ENCODE data around the gene CAND2.
A peak's percentile ranks its signal among the peaks of the same experiment; 100 is the strongest.
"Not testable (repeated sequence)": the region's sequence is repeated elsewhere in the genome, so short reads cannot be mapped to it uniquely, and the experiment has no call there.

Gene CAND2

DNA sequence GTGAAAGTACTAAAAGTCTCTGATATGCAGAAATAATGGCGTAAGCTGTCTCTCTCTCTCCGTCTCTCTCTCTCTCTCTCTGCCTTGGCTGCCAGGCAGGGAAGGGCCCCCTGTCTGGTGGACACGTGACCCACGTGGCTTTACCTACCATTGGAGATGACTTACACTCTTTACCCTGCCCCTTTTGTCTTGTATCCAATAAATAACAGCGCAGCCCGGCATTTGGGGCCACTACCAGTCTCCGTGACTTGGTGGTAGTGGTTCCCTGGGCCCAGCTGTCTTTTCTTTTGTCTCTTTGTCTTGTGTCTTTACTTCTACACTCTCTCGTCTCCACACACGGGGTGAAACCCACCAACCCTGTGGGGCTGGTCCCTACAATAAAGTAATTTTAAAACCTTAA lies 25.2 kb upstream of the CAND2 start:
- DNase-seq (ENCODE audit: low spot score): no peak

DNA sequence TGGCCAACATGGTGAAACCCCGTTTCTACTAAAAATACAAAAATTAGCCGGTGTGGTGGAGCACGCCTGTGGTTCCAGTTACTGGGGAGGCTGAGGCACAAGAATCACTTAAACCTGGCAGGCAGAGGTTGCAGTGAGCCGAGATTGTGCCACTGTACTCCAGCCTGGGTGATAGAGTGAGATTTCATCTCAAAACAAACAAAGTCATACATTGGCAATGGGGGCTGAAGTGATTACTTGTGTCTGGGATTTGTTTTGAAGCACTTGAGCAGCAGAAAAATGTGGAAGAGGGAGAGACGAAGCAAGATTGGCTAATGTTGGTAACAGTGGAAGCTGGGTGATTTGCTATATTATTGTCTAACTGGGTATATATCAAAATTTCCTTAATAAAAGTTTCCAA lies 24.0 kb upstream of the CAND2 start:
- no peak for DNase-seq (ENCODE audit: low spot score)

DNA sequence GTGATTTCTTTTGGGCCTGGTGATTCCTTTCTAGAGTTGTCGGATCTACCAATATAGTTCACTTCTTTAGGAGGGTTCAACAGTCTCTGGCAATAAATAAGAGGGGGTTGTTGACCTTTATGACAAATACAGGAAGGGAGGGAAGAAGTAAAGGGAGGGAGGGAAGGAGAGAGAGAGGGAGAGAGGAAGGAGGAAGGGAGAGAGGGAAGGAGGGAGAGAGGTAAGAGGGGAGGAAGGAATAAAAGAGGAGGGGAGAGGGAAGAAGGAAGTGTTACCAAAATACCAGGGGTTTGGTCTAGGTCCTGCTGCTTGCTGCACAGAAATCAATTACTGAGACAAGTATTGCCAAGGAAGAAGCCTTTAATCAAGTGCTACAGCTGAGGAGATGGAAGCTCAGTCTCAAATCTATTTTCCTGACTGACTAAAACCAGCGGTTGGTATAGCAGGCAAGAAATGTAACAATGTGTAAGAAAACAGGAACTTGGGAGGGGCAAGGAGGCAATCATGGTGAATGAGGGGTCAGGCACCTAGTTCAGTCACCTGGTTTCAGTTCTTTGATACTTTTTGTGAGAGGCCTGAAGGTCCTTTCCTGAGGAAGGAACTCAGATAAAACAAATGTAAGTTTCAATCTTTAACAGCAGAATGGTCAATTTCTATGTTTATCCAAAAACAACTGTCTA lies 23.3 kb upstream of the CAND2 start:
- DNase-seq (ENCODE audit: low spot score): no peak

DNA sequence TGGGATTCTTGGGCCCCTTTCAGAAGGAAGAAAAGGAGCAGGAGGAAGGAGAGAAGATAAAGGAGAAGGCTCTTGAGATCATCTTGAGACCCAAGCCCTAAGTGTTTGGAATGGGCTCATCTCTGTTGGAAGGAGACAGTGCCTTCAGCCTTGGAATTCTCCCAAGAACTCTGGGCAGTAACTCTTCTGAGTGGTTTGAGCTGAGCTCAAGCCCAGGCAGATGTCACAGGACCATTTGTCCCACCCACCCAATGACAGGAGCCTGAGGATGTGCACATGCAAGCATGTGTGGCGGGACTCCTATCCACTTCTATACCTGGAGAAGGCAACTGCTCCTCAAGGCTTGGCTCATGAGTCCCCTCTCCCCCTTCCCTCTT lies 22.8 kb upstream of the CAND2 start:
- no peak for DNase-seq (ENCODE audit: low spot score)

GRCh38 chr3:12774619-12775018 lies 21.9 kb upstream of the CAND2 start:
- no peak for DNase-seq (ENCODE audit: low spot score)

DNA sequence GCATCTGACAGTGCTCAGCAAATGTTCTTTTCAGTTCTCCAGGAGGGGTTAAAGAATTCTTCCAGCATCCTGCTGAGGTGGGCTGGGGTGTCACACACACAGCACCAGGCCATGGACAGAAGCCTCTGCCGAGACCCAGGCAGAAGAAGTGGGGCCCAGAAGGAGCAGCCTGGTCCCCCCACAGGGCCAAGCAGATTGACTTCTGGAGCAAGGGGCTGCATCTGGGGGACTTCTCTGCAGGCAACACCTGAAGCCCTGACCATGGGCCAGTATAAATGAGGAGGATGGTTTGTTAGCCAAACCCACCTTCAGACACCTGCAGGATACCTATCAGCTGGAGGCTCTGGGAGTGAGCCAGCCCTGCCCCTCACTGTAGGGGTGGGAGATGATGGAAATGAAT lies 21.3 kb upstream of the CAND2 start:
- DNase-seq (ENCODE audit: low spot score): no peak

GRCh38 chr3:12775970-12776369 lies 20.5 kb upstream of the CAND2 start:
- DNase-seq (ENCODE audit: low spot score): not testable (repeated sequence)

GRCh38 chr3:12777171-12777570 lies 19.3 kb upstream of the CAND2 start:
- no peak for DNase-seq (ENCODE audit: low spot score)

GRCh38 chr3:12780751-12781150 lies 15.7 kb upstream of the CAND2 start:
- DNase-seq (ENCODE audit: low spot score): no peak

- DNase-seq (ENCODE audit: low spot score): no peak
These were observed 14.2 kb upstream of the CAND2 start for GRCh38 chr3:12782172-12782815.

DNA sequence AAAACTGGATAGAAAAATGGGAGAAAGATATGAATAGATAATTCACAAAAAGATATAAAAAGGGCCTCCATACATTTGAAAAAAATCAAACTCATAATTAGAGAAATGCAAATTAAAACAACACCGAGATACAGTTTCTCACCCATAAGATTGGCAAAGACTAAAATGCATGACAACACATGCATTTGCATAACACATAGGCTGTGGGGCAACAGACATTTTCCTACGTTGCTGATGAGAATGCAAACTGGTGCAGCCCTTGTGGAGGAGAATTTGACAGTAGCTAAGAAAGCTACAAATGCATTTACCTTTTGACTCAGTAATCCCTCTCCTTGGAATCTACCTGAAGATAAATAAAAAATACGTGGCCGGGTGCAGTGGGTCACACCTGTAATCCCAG lies 11.4 kb upstream of the CAND2 start:
- DNase-seq (ENCODE audit: low spot score): no peak

DNA sequence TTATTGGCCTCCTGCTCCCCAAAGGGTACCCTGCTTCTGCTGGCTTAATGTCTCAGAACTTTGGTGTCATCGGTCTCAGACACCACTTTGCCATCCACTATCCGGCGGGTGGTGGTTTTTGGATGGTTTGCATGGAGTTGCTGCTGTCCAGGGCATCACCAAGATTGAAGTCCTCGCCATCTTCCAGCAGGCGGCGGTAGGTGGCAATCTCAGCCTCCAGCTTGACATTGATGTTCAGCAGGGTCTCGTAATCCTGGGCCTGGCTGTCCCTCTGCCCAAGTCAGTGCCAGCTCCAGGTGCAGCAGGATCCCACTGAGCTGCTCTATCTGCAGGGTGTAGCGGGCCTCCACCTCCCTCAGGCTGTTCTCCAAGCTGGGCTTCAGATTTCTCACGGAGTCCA lies 9.1 kb upstream of the CAND2 start:
- DNase-seq (ENCODE audit: low spot score): peak; percentile 29

GRCh38 chr3:12787967-12788690 lies 8.4 kb upstream of the CAND2 start:
- not testable (repeated sequence) for DNase-seq (ENCODE audit: low spot score)

- DNase-seq (ENCODE audit: low spot score): no peak
These were observed 5.0 kb upstream of the CAND2 start for GRCh38 chr3:12791430-12791829.

DNA sequence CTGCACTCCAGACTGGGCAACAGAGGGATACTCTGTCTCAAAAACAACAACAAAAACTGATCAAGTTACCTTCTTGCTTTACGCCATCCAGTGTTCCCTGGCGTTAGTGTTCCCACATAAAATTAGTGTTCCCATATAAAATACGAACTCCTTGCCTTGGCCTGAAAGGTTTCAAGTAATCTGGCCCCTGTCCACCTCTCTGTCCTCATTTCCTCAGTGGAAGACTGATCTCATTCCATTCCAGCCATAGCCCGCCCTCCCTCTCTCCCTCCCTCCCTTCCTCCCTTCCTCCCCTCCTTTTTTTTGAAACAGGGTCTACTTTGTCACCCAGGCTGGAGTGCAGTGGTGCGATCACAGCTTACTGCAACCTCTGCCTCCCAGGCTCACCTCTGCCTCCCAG lies 2.8 kb upstream of the CAND2 start:
- no peak for DNase-seq (ENCODE audit: low spot score)

GRCh38 chr3:12797124-12797891 lies 828 bp downstream of the CAND2 start:
- no peak for DNase-seq (ENCODE audit: low spot score)

DNA sequence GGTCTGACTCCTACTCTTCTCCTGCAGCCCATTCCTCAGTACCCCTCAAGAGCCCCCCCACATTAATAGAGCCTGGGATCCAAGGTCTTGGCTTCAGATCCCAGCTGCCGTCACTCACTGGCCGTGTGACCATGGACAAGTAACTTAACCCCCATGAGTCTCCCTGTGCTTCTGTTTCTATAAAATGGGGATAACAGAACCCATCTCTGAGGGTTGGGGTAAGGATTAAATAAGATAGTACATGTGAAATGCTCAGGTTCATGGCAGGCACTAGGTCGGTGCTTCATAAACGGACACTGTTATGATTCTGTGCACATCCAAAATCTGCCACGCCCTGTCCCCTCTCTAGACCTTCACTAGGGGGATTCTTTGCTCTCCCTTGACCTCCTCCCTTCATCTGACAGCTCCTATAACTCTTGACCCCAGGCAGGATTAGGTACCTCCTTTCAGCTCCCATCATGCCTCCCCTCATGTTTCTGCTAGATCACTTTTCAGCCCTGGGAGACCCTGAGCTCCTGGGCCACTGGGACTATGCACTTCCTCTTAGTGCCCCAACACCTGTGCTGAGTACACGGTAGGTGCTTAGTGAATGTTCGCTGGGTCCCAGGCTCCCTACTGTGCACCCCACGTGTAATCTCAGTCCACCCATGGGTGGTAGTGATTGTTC lies 1.5 kb downstream of the CAND2 start:
- no peak for DNase-seq (ENCODE audit: low spot score)

- DNase-seq (ENCODE audit: low spot score): no peak
These were observed 2.2 kb downstream of the CAND2 start for GRCh38 chr3:12798559-12799179.

- DNase-seq (ENCODE audit: low spot score): no peak
These were observed 3.3 kb downstream of the CAND2 start for GRCh38 chr3:12799525-12800440.

- DNase-seq (ENCODE audit: low spot score): no peak
These were observed 6.9 kb downstream of the CAND2 start for GRCh38 chr3:12803371-12803770.

GRCh38 chr3:12807066-12807465 lies 10.6 kb downstream of the CAND2 start:
- no peak for DNase-seq (ENCODE audit: low spot score)
